Activated naive CD4-positive, alpha-beta T cell treated with Interleukin-2 at 50 U/mL for 16 hours (primary cell): ENCODE data around the gene ASIC5.
"Not testable (repeated sequence)": the region's sequence is repeated elsewhere in the genome, so short reads cannot be mapped to it uniquely, and the experiment has no call there.

Source experiments
- DNase-seq: peaks from one replicate; pipeline ENCODE4 v3.0.0-alpha.2; 2020

The ASIC5 gene

GRCh38 chr4:155799794-155800123 lies 66.3 kb downstream of the ASIC5 start:
- no peak for DNase-seq

GRCh38 chr4:155799116-155799793 lies 66.8 kb downstream of the ASIC5 start:
- no peak for DNase-seq

- DNase-seq, result not testable (repeated sequence)
Observed at GRCh38 chr4:155797581-155797980, 68.5 kb downstream of the ASIC5 start.

GRCh38 chr4:155795991-155796390 lies 70.1 kb downstream of the ASIC5 start:
- DNase-seq, result no peak

- no peak for DNase-seq
Observed at GRCh38 chr4:155794589-155795236, 71.4 kb downstream of the ASIC5 start.

DNA sequence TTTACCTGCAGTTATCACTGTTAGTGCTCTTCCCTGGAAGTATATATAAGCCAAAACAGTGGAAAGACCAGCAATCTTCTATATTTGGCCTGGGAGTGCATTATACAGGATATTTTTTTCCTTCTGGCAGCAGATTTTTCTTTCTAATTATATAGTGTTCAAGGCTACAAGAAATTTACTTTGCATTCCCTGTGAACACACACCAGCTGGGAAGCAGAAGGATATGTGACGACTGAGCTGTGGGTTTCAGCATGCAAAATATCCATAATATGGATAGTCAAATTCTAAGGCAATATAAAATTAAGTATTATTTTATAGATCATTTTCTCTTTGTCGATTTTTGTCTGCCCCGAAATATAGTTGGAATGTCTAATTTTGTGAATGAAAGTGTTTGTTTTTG lies 76.1 kb downstream of the ASIC5 start:
- no peak for DNase-seq

DNA sequence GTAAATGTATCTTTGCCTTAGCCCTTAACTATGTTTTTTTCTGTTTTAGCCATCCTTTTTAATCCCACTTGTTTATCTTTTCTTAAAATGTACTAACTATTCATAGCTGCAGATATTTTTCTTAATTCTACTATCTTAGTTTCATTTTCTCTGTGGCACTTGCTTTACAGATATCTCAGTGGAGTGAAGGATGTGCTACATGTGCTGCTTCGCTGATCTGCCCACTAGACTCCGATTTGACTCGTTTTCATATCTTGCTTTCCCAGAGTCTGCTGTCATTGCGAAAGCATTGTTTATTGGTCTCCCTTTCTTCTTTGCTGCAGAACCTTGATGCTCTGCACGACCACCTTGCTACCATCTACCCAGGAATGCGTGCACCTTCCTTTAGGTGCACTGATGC lies 76.7 kb downstream of the ASIC5 start:
- DNase-seq, result no peak

GRCh38 chr4:155787113-155787710 lies 78.9 kb downstream of the ASIC5 start:
- no peak for DNase-seq

- no peak for DNase-seq
Observed at GRCh38 chr4:155785828-155786227, 80.2 kb downstream of the ASIC5 start.

DNA sequence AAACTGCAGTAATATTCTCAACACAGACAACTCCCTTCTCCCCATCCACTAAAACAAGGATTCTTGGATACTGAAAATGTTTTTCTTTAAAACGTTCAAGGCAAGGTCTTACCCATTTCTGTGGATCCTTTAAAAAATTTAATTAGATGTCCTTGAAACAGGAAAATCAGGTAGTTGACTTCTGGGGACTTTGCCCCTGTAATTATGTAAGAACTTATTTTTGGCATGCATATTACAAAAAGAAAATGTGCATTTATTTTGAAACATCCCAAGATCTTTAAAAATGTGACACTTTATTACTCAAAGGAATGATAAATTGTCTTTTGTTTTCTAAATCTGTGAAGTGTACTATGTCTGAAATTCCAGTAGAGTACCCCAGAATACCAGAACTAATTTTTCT lies 81.4 kb downstream of the ASIC5 start:
- DNase-seq, result no peak

DNA sequence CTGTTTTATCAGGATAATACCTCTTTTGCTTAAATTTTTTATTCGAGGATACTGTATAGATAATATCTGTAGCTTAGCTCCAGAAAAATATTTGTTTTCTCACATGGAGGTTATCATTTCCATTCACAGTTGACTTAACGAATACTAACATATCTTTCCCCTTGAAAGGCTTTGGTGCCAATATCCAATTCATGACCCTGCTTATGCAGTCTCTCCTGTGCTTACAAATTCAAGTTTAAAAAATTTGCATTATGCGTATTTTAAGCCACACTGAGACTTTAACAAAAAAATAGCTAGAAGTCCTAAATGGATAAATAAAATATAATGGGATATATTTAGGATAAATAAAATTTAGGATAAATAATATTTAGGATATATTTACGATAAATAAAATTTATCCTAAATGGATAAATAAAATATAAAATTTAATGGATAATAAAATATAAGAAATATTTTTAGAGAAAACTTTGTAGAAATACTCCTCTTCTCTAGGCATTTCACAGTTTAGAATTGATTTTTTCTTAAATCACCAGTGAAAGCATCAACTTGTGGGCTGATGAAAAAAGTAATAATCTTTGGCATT lies 84.7 kb downstream of the ASIC5 start:
- no peak for DNase-seq

DNA sequence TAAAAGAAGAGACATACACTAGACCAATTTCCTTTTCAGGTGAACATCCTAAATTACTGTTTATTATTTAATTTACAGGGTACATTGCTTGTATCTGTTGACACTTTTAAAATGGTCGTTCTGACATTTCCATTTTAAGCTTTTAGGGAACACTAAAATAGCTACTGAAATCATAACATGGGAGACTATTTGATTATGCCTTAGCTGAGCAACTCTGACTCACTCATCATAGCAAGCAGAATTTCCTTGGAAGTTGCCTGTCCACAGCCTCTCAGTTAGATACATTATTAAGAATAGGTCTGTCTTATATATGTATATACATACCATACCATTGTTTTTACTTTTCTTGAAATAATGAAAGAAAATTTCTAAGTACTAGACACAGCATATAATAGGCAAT lies 85.3 kb downstream of the ASIC5 start:
- no peak for DNase-seq
